IMR-90 (cell line): ENCODE results near the gene PCSK6.

ENCODE experiments used
- RAD21 ChIP-seq: IDR thresholded peaks from 2 replicates; pipeline ENCODE4 v1.6.1; 2012; ENCODE audit warnings: low read length, improper control_type of control experiment
- TF ChIP-seq, protein P1 (sequence below): conservative IDR thresholded peaks from 2 replicates; pipeline ENCODE4 v1.5.1; 2012; ENCODE audit warnings: mild to moderate bottlenecking, low read depth, low read length, improper control_type of control experiment

DNA sequence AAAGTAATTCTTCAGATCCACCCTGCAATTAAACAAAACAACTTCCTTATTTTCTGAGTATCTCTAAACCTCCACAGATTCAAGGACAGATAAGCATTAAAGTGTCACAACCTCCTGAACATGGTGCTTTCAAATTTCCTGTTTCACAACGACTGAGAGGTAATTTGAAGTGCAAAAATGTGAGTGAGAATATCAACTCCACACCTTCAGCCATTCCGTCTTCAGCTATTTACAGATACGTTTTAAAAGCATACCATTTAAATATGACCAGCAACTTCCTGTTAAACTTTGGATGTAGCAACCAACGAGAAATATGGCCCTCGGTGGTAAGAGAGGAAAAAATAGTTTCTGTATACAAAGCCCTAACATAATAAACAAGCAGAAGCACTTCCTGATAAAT, 32.1 kb upstream of the PCSK6 start:
- TF ChIP-seq, protein P1, sequence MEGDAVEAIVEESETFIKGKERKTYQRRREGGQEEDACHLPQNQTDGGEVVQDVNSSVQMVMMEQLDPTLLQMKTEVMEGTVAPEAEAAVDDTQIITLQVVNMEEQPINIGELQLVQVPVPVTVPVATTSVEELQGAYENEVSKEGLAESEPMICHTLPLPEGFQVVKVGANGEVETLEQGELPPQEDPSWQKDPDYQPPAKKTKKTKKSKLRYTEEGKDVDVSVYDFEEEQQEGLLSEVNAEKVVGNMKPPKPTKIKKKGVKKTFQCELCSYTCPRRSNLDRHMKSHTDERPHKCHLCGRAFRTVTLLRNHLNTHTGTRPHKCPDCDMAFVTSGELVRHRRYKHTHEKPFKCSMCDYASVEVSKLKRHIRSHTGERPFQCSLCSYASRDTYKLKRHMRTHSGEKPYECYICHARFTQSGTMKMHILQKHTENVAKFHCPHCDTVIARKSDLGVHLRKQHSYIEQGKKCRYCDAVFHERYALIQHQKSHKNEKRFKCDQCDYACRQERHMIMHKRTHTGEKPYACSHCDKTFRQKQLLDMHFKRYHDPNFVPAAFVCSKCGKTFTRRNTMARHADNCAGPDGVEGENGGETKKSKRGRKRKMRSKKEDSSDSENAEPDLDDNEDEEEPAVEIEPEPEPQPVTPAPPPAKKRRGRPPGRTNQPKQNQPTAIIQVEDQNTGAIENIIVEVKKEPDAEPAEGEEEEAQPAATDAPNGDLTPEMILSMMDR: no peak
- TF ChIP-seq RAD21: no peak
